Keratinocyte (primary cell): ENCODE measurements around the gene ADGRF5. TPM values are rescaled to one million over a fixed set of nuclear protein-coding genes. Genes with fewer than 3 reads are reported as not detected.
A peak's percentile ranks its signal among the peaks of the same experiment; 100 is the strongest.

Experiments
- DNase-seq: peaks from one replicate; pipeline ENCODE4 v3.0.0-alpha.2; 2011; ENCODE audit warnings: low read depth, missing footprints, low spot score
- FAIRE-seq: peaks from 2 replicates; lab custom pipeline; 2011; peaks lifted over from hg19 to GRCh38; lab: Jason Lieb, UNC
- H2AFZ ChIP-seq: 2 replicates; pipeline ENCODE4 v1.6.0; 2012; ENCODE audit warnings: low read length, control low read depth, inconsistent platforms; ENCODE audit not compliant: control insufficient read depth
- H3K27ac ChIP-seq: 2 replicates; pipeline ENCODE4 v1.5.1; 2011; ENCODE audit warnings: low read length; ENCODE audit not compliant: control insufficient read depth, insufficient read depth
- H3K27me3 ChIP-seq: 3 replicates; pipeline ENCODE4 v1.6.0; 2011; ENCODE audit warnings: low read length; ENCODE audit not compliant: control insufficient read depth, insufficient read depth; ENCODE audit errors: extremely low read depth
- H3K36me3 ChIP-seq, 2 experiments: 2 replicates in 1 of 2; 3 replicates in 1 of 2; pipeline ENCODE4 v1.5.1; 2011; ENCODE audit warnings: low read length in 2 of 2, mild to moderate bottlenecking in 1 of 2; ENCODE audit not compliant: control insufficient read depth in 2 of 2, insufficient read depth in 2 of 2; ENCODE audit errors: extremely low read depth in 1 of 2
- H3K4me1 ChIP-seq: 3 replicates; pipeline ENCODE4 v1.5.1; 2011; ENCODE audit warnings: low read length; ENCODE audit not compliant: control insufficient read depth, insufficient read depth; ENCODE audit errors: extremely low read depth
- H3K4me2 ChIP-seq: 3 replicates; pipeline ENCODE4 v1.6.0; 2011; ENCODE audit warnings: low read depth, low read length; ENCODE audit not compliant: control insufficient read depth, insufficient read depth; ENCODE audit errors: extremely low read depth
- H3K4me3 ChIP-seq, 3 experiments: fragments of 200-600 bp in 1 of 3; sonication (generic) in 1 of 3; 2 replicates in 2 of 3; 3 replicates in 1 of 3; pipeline ENCODE4 v1.5.1; 2011 to 2016; ENCODE audit warnings: low read length in 3 of 3, mild to moderate bottlenecking in 3 of 3, control low read depth in 2 of 3, inconsistent platforms in 1 of 3, low read depth in 1 of 3, mixed read lengths in 1 of 3, mixed run types in 1 of 3, moderate library complexity in 1 of 3; ENCODE audit not compliant: control insufficient read depth in 2 of 3, insufficient read depth in 2 of 3; ENCODE audit errors: extremely low read depth in 1 of 3
- H3K79me2 ChIP-seq: 2 replicates; pipeline ENCODE4 v1.6.0; 2012; ENCODE audit warnings: low read length; ENCODE audit not compliant: control insufficient read depth, insufficient read depth
- H3K9ac ChIP-seq: 3 replicates; pipeline ENCODE4 v1.6.0; 2011; ENCODE audit warnings: low read length; ENCODE audit not compliant: control insufficient read depth, insufficient read depth; ENCODE audit errors: extremely low read depth
- H3K9me1 ChIP-seq: 3 replicates; pipeline ENCODE4 v1.6.0; 2011; ENCODE audit warnings: low read length; ENCODE audit not compliant: control insufficient read depth, insufficient read depth; ENCODE audit errors: extremely low read depth
- H3K9me3 ChIP-seq: 2 replicates; pipeline ENCODE4 v1.5.1; 2012; ENCODE audit warnings: low read depth, low read length; ENCODE audit not compliant: control insufficient read depth
- H4K20me1 ChIP-seq: 3 replicates; pipeline ENCODE4 v1.6.0; 2011; ENCODE audit warnings: low read length; ENCODE audit not compliant: control insufficient read depth, insufficient read depth; ENCODE audit errors: extremely low read depth
- EZH2 ChIP-seq: IDR thresholded peaks from one replicate; pipeline ENCODE4 v1.6.1; 2012; ENCODE audit warnings: inconsistent platforms, mild to moderate bottlenecking, low read length, moderate library complexity
- dilution Hi-C: fragments of 300-500 bp; cut with MboI; formaldehyde crosslinking; loops from one replicate; pipeline ENCODE4 v1.7.0; 2020; ENCODE audit warnings: low sequenced_read_pairs; ENCODE audit not compliant: extremely low pct_ligation_motif_present
- polyA plus RNA-seq, 5 experiments: library from polyadenylated mRNA; depleted of rRNA in 3 of 5; stranded (reverse) in 3 of 5; stranded (forward) in 1 of 5; unstranded in 1 of 5; fragments of >200 nt; gene quantifications; 1 replicate in 1 of 5; 2 replicates in 3 of 5; 3 replicates in 1 of 5; pipeline versions ENCODE4 v1.2.1 to v1.2.3, GENCODE V29; 2011 to 2012; ENCODE audit warnings: missing spikeins in 2 of 5, low read depth in 1 of 5, low replicate concordance in 1 of 5
- TF ChIP-seq, protein P1 (sequence below), 3 experiments: IDR thresholded peaks in 1 of 3; conservative IDR thresholded peaks in 1 of 3; optimal IDR thresholded peaks in 1 of 3; 2 replicates in 2 of 3; 3 replicates in 1 of 3; pipeline versions ENCODE3 to v1.5.1; 2011; ENCODE audit warnings: low read length in 3 of 3, mild to moderate bottlenecking in 3 of 3, moderate library complexity in 2 of 3, control low read depth in 1 of 3, inconsistent platforms in 1 of 3; ENCODE audit not compliant: insufficient read depth in 2 of 3; ENCODE audit errors: extremely low read depth in 1 of 3

Gene ADGRF5
- polyA plus RNA-seq, 1 donor (not counting 4 experiments of a cell fraction or from before 2014, with no cell fraction given), result not detected

DNA sequence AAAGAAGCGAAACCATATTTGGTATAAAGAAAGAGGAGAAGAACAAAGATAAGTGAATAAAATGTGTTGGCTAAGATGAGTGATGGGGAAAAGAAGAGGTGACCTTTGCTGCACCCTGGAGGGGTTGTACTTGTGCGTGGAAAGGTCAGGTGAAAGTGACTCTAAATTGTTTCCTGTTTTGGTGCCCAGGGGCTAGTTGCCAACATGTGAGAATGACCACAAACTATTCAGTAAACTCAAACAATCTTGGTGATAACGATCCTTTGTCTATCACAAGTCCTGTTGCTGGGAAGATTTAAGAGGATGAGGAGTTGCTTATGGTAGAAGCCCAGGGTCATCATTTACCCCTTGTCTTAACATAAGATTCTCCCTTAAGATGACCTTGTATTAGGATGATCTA is 57.9 kb downstream of the ADGRF5 start:
- H3K36me3 ChIP-seq, result no peaks in the 10 kb centered on the region
- no peak overlapping the region for H3K4me3 ChIP-seq
- no peak overlapping the region for H3K4me2 ChIP-seq
- FAIRE-seq (no peak), DNase-seq (no peak)
- dilution Hi-C loops, result no loop called here
- H4K20me1 ChIP-seq, result no peaks in the 10 kb centered on the region
- no peaks in the 10 kb centered on the region for H3K4me1 ChIP-seq
- no peak overlapping the region for H3K9ac ChIP-seq
- no peak for TF ChIP-seq EZH2
- TF ChIP-seq, protein P1, sequence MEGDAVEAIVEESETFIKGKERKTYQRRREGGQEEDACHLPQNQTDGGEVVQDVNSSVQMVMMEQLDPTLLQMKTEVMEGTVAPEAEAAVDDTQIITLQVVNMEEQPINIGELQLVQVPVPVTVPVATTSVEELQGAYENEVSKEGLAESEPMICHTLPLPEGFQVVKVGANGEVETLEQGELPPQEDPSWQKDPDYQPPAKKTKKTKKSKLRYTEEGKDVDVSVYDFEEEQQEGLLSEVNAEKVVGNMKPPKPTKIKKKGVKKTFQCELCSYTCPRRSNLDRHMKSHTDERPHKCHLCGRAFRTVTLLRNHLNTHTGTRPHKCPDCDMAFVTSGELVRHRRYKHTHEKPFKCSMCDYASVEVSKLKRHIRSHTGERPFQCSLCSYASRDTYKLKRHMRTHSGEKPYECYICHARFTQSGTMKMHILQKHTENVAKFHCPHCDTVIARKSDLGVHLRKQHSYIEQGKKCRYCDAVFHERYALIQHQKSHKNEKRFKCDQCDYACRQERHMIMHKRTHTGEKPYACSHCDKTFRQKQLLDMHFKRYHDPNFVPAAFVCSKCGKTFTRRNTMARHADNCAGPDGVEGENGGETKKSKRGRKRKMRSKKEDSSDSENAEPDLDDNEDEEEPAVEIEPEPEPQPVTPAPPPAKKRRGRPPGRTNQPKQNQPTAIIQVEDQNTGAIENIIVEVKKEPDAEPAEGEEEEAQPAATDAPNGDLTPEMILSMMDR (optimal IDR thresholded peaks at IDR 0.05 in 1 of 3, IDR thresholded peaks at IDR 0.05 in 1 of 3, conservative IDR thresholded peaks at IDR 0.05 in 1 of 3; ENCODE audit: extremely low read depth in 1 of 3, insufficient read depth in 2 of 3, low read length in 3 of 3), result no peak
- H3K27me3 ChIP-seq, result no peaks in the 10 kb centered on the region
- no peaks in the 10 kb centered on the region for H3K9me3 ChIP-seq
- no peaks in the 10 kb centered on the region for H3K9me1 ChIP-seq
- H2AFZ ChIP-seq, result no peak overlapping the region
- no peaks in the 10 kb centered on the region for H3K79me2 ChIP-seq
- H3K27ac ChIP-seq, result no peak overlapping the region

DNA sequence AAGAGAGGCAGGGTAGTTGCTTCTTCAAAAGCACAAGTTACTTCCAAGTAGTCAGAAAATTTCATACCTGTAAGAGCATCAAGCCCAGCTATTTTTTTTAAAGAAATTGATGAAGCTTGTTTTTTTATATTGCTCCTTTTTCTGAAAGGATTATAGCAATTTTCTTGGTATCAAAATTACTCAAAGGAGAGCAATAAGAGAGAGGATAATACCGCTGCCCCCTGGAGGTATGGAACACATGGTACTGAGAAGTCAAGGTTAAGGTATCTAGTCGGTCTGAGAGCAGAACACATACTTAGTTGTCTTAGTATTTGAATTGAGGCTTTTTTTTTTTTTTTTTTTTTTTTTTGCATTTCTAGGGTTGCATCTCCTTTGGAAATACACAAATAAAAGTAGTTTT is 59.4 kb downstream of the ADGRF5 start:
- DNase-seq (no peak), FAIRE-seq (no peak)
- H3K27me3 ChIP-seq, result no peaks in the 10 kb centered on the region
- H3K4me3 ChIP-seq, result no peak overlapping the region
- no peak overlapping the region for H2AFZ ChIP-seq
- no peaks in the 10 kb centered on the region for H4K20me1 ChIP-seq
- no peaks in the 10 kb centered on the region for H3K9me3 ChIP-seq
- no peaks in the 10 kb centered on the region for H3K4me1 ChIP-seq
- no peak for TF ChIP-seq EZH2
- TF ChIP-seq, protein P1 (optimal IDR thresholded peaks at IDR 0.05 in 1 of 3, IDR thresholded peaks at IDR 0.05 in 1 of 3, conservative IDR thresholded peaks at IDR 0.05 in 1 of 3; ENCODE audit: extremely low read depth in 1 of 3, insufficient read depth in 2 of 3, low read length in 3 of 3), result peak in 2 of 3 experiments; percentile 6 to 19
- no peak overlapping the region for H3K9ac ChIP-seq
- no peak overlapping the region for H3K27ac ChIP-seq
- no peaks in the 10 kb centered on the region for H3K36me3 ChIP-seq
- dilution Hi-C loops, result no loop called here
- H3K9me1 ChIP-seq, result no peaks in the 10 kb centered on the region
- no peak overlapping the region for H3K4me2 ChIP-seq
- no peaks in the 10 kb centered on the region for H3K79me2 ChIP-seq
